GM12874 (cell line): ENCODE measurements around the gene TRIM17.
A peak's percentile ranks its signal among the peaks of the same experiment; 100 is the strongest.

Experiments used
- TF ChIP-seq, protein P1 (sequence below): IDR thresholded peaks from 2 replicates; pipeline ENCODE4 v1.5.1; 2011; ENCODE audit warnings: low read depth, mild to moderate bottlenecking, control low read depth, low read length, moderate library complexity; ENCODE audit not compliant: insufficient read depth

The TRIM17 gene

GRCh38 chr1:228416217-228416933 lies at the start of gene TRIM17:
TSS of gene TRIM17 (minus strand) at chr1:228416861. CDS start at chr1:228415072, 1,789 bp downstream.
- TF ChIP-seq, protein P1, sequence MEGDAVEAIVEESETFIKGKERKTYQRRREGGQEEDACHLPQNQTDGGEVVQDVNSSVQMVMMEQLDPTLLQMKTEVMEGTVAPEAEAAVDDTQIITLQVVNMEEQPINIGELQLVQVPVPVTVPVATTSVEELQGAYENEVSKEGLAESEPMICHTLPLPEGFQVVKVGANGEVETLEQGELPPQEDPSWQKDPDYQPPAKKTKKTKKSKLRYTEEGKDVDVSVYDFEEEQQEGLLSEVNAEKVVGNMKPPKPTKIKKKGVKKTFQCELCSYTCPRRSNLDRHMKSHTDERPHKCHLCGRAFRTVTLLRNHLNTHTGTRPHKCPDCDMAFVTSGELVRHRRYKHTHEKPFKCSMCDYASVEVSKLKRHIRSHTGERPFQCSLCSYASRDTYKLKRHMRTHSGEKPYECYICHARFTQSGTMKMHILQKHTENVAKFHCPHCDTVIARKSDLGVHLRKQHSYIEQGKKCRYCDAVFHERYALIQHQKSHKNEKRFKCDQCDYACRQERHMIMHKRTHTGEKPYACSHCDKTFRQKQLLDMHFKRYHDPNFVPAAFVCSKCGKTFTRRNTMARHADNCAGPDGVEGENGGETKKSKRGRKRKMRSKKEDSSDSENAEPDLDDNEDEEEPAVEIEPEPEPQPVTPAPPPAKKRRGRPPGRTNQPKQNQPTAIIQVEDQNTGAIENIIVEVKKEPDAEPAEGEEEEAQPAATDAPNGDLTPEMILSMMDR: 0 out of 2 replicates have a peak, but pooled peaks have one; percentile 25

DNA sequence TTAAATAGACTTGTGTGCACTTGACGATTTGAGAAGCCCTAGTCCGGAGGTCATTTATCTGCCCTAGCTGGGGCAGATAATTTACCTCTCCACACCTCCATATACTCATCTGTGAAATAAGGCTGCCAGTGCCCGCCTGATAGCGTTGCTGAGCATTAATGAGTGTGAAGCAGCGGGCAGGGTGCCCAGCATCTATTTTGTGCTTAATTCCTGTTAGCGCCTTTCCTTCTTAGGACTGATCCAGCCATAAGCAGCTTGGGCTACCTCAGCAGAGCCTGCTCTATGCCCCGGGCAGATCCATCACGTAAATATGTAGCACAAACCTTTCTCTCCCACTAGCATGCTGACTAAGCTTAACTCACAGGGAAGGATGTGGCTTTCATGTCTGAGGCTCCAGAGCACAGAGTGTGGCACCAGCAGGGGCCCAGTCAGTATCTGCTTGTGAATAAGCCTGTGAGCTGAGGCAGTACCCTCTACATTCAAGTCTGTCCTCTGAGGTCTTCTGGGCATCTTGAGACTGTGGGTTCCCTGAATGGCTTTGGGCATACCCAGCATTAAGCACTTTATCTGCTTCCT lies 49.0 kb upstream of the TRIM17 start:
- TF ChIP-seq, protein P1: no peak

- TF ChIP-seq, protein P1: no peak
Observed at GRCh38 chr1:228465141-228465540, 48.5 kb upstream of the TRIM17 start.

DNA sequence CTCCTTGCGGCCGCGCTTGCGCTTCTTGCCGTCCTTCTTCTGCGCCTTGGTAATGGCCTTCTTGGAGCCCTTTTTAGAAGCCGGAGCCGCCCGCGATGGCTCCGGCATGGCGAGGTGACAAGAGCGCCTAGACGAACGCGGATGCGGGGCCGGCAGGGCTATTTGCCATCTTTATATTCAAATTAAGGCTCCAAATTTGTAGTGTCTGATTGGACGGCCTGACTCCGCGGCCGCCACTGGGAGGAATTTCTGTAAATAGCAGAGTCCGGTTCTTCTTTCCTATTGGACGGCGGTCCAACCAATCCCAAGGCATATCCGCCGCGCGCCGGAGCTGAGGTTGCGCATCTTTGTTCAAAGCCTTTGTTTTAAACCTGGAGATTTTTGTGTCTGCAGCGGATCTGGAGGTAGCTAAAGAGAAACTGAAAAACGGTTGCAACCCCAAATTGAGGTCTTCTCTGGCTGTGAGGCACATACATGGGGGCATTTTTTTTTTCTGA lies 47.9 kb upstream of the TRIM17 start:
- TF ChIP-seq, protein P1: no peak

- TF ChIP-seq, protein P1: peak; percentile 20; the same call in 1 of the 2 replicates
Observed at GRCh38 chr1:228463559-228464455, 47.1 kb upstream of the TRIM17 start.

- TF ChIP-seq, protein P1: no peak
Observed at GRCh38 chr1:228463009-228463558, 46.4 kb upstream of the TRIM17 start.

DNA sequence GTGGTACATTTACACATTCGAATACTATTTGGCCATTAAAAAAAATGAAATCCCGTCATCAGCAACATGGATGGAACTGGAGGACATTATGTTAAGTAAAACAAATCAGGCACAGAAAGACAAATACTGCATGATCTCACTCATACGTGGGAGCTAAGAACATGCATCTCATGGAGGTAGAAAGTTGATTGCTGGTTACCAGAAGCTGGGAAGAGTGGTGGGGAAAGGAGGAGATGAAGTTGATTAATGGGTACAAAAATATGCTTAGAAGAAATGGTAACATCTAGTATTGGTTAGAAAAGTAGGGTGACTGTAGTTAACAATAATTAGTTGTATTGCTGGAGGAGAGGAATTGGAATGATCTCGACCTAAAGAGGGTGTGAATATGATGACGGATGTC lies 45.9 kb upstream of the TRIM17 start:
- TF ChIP-seq, protein P1: no peak
